ENCODE results near the gene PDK2. TPM values are rescaled to one million over a fixed set of nuclear protein-coding genes. Genes with fewer than 3 reads are reported as not detected.

Gene PDK2
- total and polyA plus RNA-seq, 9 of the 15 experiments (the other 6 are each of a cell fraction or from before 2014, with no cell fraction given) = 0.03 to 2.5 (median 1.4) TPM

DNA sequence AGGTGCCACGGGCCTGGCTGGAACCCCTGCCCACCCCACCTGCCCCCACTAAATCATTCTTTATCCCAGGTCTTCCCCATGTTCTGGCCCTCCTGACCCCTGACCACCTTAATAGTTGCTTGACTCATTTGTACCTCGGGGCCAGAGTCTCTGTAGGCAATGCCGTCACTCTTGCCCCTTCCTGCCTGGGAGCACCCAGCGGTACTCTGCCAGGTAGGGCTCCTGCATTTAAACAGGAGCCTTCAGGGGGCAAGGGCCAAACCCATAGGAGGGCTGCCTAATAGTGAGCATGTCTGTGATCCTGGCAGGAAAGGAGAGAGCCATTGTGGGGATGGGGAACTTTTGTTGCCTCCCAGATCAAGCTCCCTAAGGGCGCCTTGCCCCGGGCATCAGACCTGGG is 48.1 kb upstream of the PDK2 start:
- FAIRE-seq (no peak), DNase-seq (ENCODE audit: extremely low read depth in 1 of 4, low spot score in 3 of 4) (no peak)
- WGBS (ENCODE audit: insufficient coverage, low coverage, missing lambda C conversion rate) = 39% methylated on average over 6 of the region's 6 CpGs

More for the DNA sequence above, 48.1 kb upstream of the PDK2 start:
- ChIA-PET CTCF (ENCODE audit: low intra/inter-chr PET ratio) (no interaction called here), POLR2A (interaction anchor here (0.7 kb wide), 1 partner anchor 153 kb away, joined by 3 read pairs; no protein-coding TSS in a partner anchor)
- peaks cover 0 to 20% of the 10 kb centered on the region in 2 experiments; a peak in 2 of 5 replicates for H3K27me3 ChIP-seq (ENCODE audit: control insufficient read depth in 2 of 2, insufficient read depth in 2 of 2, low read length in 2 of 2)
- no peak for ATAC-seq
- in situ Hi-C loops (cut with MboI) = no loop called here
- H2AFZ ChIP-seq (ENCODE audit: low read depth, low read length) = no peak overlapping the region
- no peak overlapping the region for H3K9ac ChIP-seq (ENCODE audit: insufficient read depth in 1 of 2, low read depth in 2 of 2, low read length in 2 of 2)
- peaks cover 3 to 10% of the 10 kb centered on the region in 2 experiments; a peak in 3 of 5 replicates for H3K4me1 ChIP-seq (replicated peaks in 1 of 2; ENCODE audit: control insufficient read depth in 2 of 2, insufficient read depth in 2 of 2, low read length in 2 of 2)
- no peaks in the 10 kb centered on the region for H3K79me2 ChIP-seq (ENCODE audit: control insufficient read depth, insufficient read depth, low read length)
- no peak overlapping the region for H3K27ac ChIP-seq (ENCODE audit: extremely low read depth, low read depth, low read length)
- BruUV-seq (replicated peaks) = no TSS peak
- H3K36me3 ChIP-seq (ENCODE audit: control insufficient read depth, insufficient read depth, low read length) = no peaks in the 10 kb centered on the region
- H4K20me1 ChIP-seq (replicated peaks; ENCODE audit: control insufficient read depth, insufficient read depth, low read length) = no peaks in the 10 kb centered on the region; the same call in 1 of the 2 replicates
- no peaks in the 10 kb centered on the region for H3K9me1 ChIP-seq (ENCODE audit: control insufficient read depth, insufficient read depth, low read length)
- H3K9me3 ChIP-seq (replicated peaks; ENCODE audit: control insufficient read depth, insufficient read depth, low read depth, low read length) = no peaks in the 10 kb centered on the region
- H3K4me3 ChIP-seq = no peak overlapping the region
- H3K4me2 ChIP-seq (ENCODE audit: insufficient read depth, low read length) = no peak overlapping the region
- TF ChIP-seq CREB5 (CRISPR knock-in tag; IDR thresholded peaks at IDR 0.05) (no peak), GTF2B (IDR thresholded peaks at IDR 0.05; ENCODE audit: extremely low read depth, insufficient read length) (no peak), ZBED1 (IDR thresholded peaks at IDR 0.05) (no peak), NFIC (IDR thresholded peaks at IDR 0.05) (no peak), POLR2G (IDR thresholded peaks at IDR 0.05; ENCODE audit: low read depth, low read length) (no peak), GABPB2 (CRISPR knock-in tag; conservative IDR thresholded peaks at IDR 0.05) (no peak), MYC (IDR thresholded peaks at IDR 0.05; ENCODE audit: low read depth, low read length) (no peak), MYC (CRISPR knock-in tag; IDR thresholded peaks at IDR 0.05; ENCODE audit: borderline replicate concordance, low read depth) (no peak)
- TF ChIP-seq, protein P1, sequence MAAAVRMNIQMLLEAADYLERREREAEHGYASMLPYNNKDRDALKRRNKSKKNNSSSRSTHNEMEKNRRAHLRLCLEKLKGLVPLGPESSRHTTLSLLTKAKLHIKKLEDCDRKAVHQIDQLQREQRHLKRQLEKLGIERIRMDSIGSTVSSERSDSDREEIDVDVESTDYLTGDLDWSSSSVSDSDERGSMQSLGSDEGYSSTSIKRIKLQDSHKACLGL (CRISPR knock-in tag; IDR thresholded peaks at IDR 0.05; ENCODE audit: borderline replicate concordance, poor library complexity, severe bottlenecking) = no peak
- intact Hi-C loops (cut with micrococcal nuclease) = no loop called here

Data from K562 (cell line).